DND-41 (cell line): ENCODE measurements around the gene MAP1A.

Source experiments
- CTCF ChIP-seq: IDR thresholded peaks from 2 replicates; pipeline ENCODE4 v1.5.1; 2012; ENCODE audit warnings: borderline replicate concordance, low read length, moderate library complexity, mild to moderate bottlenecking; ENCODE audit not compliant: poor library complexity, severe bottlenecking; ENCODE audit errors: extremely low read depth
- EZH2 ChIP-seq: IDR thresholded peaks from 3 replicates; pipeline ENCODE4 v1.6.1; 2012; ENCODE audit warnings: borderline replicate concordance, low read depth, mild to moderate bottlenecking, moderate library complexity, low read length, inconsistent platforms; ENCODE audit not compliant: severe bottlenecking

GRCh38 chr15:43526261-43526930 lies 9.0 kb downstream of the MAP1A start:
- TF ChIP-seq CTCF (no peak), EZH2 (no peak)
